Large intestine (tissue), 3 donors: ENCODE results near the gene INPP5D. TPM values are rescaled to one million over a fixed set of nuclear protein-coding genes. Genes with fewer than 3 reads are reported as not detected.
"Not testable (repeated sequence)": the region's sequence is repeated elsewhere in the genome, so short reads cannot be mapped to it uniquely, and the experiment has no call there.

Experiments
- DNase-seq, 2 donors: peaks; one replicate each; pipeline versions ENCODE4 v3.0.0 to v3.0.0-alpha.2; 2013
- H3K27ac ChIP-seq: one replicate; pipeline ENCODE4 v1.5.1; 2013; ENCODE audit warnings: low read length
- H3K27me3 ChIP-seq: 2 replicates; pipeline ENCODE4 v1.6.1; 2013; ENCODE audit warnings: low read length; ENCODE audit not compliant: control insufficient read depth, insufficient read depth
- H3K36me3 ChIP-seq: 2 replicates; pipeline ENCODE4 v1.6.1; 2013; ENCODE audit warnings: low read length; ENCODE audit not compliant: control insufficient read depth, insufficient read depth
- H3K4me1 ChIP-seq: one replicate; pipeline ENCODE4 v1.6.1; 2013; ENCODE audit warnings: low read length; ENCODE audit not compliant: control insufficient read depth, insufficient read depth
- H3K4me3 ChIP-seq: one replicate; pipeline ENCODE4 v1.5.1; 2013; ENCODE audit warnings: low read length
- H3K9me3 ChIP-seq: one replicate; pipeline ENCODE4 v1.6.1; 2013; ENCODE audit warnings: mild to moderate bottlenecking, low read depth, low read length, moderate library complexity; ENCODE audit not compliant: control insufficient read depth
- WGBS: methylation state at CpG from one replicate; pipeline ENCODE4 v1.1.5; 2013; ENCODE audit warnings: low lambda C conversion rate; ENCODE audit not compliant: insufficient coverage; 5-methylcytosine and 5-hydroxymethylcytosine counted together
- polyA plus RNA-seq: library from polyadenylated mRNA; unstranded; fragments of 120-200 nt; gene quantifications from one replicate; pipeline ENCODE4 v1.2.1, GENCODE V29; 2013

INPP5D gene
- polyA plus RNA-seq, 1 donor, result 12.6 TPM

DNA sequence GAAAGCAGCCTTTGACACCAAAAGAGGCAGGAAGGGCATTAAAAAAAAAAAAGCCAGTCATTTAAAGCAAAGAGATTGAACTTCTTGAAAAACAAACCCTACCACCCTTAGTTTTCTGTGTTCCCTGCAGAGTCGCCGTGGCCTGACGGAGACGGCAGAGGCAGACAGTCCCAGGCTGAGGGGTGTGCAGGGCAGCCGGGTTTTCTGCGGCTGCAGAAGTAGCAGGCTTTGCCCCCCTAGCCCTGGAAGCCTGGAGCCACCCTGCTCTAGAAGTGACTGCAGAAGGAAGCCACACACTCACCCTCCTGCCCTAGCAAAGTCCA is 2.8 kb downstream of the INPP5D start:
- DNase-seq, result no peak
- no peak overlapping the region for H3K27ac ChIP-seq
- peaks cover 41% of the 10 kb centered on the region for H3K4me1 ChIP-seq
- no peaks in the 10 kb centered on the region for H3K36me3 ChIP-seq
- WGBS, result no CpG with 5 or more reads among the region's 6 CpGs
- H3K9me3 ChIP-seq, result peaks cover 5% of the 10 kb centered on the region
- H3K27me3 ChIP-seq, result no peaks in the 10 kb centered on the region
- no peak overlapping the region for H3K4me3 ChIP-seq

DNA sequence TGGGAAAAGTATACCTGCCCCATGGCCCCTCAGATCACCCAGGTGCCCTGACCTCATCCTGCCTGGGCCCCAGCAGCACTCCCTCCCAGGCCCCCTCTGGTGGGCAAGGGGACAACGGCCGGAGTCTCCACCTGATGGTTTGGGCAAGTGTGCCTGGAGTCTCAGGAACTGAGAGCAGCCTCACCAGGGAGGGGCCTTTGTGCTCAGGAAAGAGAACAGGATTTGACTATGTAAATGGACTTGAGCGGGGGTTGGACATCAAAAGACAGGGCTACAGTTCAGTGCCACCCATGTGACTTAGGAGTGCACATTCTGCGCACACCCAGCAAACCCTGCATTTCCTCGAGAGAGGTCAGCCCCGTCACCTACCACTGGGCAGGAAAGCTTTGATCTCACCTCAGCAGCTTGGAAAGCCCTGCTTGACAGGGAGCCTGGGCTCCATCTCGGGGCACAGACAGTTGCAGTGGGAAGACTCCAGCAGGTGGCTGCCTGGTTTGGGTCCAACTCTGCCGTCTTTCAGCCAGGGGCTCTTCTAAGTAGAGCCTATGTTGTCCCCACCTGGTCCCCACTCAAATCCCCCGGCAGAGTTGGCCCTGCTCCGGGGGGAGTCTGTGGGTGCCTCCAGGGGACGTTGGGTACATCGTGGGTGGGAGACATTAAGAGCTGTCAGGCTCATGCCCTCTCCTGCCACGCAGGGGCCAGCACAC is 3.3 kb downstream of the INPP5D start:
- Histone ChIP-seq H3K27ac (no peak overlapping the region), H3K36me3 (no peaks in the 10 kb centered on the region), H3K27me3 (no peaks in the 10 kb centered on the region), H3K9me3 (peaks cover 5% of the 10 kb centered on the region), H3K4me1 (peaks cover 41% of the 10 kb centered on the region), H3K4me3 (no peak overlapping the region)
- no CpG with 5 or more reads among the region's 13 CpGs for whole genome bisulfite sequencing
- peak; percentile 31 to 58 for DNase-seq

DNA sequence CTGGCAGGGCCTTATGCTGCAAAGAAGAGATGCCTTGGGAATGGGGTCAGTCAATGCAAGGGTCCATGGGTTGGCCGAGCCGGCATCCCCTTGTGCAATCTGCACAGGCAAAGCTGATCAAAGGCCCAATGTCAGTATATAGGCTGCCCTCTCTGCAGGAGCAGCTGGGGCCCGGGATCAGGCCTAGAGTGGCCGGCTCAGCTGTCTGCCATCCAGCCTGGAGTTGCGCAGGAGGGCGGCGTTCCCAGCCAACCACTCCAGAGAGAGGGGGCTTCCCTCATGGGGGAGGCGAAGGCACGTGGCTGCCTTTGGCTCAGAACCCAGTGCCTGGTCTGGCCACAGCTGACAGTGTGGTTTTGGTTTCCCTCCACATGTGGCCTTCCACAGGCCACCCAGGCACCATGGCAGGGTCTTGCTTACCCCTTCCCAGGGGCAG is 3.9 kb downstream of the INPP5D start:
- H3K9me3 ChIP-seq, result peaks cover 5% of the 10 kb centered on the region
- WGBS, result no CpG with 5 or more reads among the region's 9 CpGs
- H3K27me3 ChIP-seq, result no peaks in the 10 kb centered on the region
- H3K27ac ChIP-seq, result no peak overlapping the region
- no peaks in the 10 kb centered on the region for H3K36me3 ChIP-seq
- peaks cover 41% of the 10 kb centered on the region for H3K4me1 ChIP-seq
- DNase-seq, result no peak
- no peak overlapping the region for H3K4me3 ChIP-seq

DNA sequence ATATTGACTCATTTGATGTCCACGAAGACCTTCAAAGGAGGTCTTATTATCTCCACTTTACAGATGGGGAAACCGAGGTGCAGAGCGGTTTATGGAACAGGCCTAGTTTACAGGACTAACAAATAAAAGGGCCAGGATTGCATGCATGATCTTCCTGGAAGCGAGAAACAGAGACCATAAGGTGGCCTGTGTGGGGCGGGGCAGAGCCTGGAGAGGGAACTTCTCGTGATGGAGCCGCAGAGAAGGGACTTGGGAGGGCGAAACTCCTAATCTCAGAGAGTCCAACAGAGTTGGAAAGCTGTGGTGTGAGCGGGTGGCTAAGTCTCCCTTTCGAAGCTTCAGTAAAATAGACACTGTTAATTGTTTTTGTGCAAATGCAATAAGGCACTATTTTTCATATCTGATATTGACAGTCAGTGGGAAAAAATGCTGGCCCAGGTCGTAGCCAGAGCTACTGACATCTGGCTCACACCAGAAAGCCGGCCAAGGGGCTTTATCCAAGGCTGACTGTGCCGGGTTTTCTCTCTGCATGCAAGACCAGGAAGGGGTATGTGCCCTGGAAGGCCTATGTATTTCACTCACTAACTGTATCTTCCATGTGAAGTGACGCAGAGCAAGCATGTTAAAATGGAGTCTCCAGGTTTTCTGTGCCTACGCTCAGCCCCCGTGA is 4.5 kb downstream of the INPP5D start:
- H3K4me3 ChIP-seq, result no peak overlapping the region
- H3K27ac ChIP-seq, result no peak overlapping the region
- WGBS, result 100% methylated on average over 1 of the region's 16 CpGs
- no peaks in the 10 kb centered on the region for H3K27me3 ChIP-seq
- no peaks in the 10 kb centered on the region for H3K36me3 ChIP-seq
- peaks cover 37% of the 10 kb centered on the region for H3K4me1 ChIP-seq
- H3K9me3 ChIP-seq, result peaks cover 5% of the 10 kb centered on the region
- no peak for DNase-seq

DNA sequence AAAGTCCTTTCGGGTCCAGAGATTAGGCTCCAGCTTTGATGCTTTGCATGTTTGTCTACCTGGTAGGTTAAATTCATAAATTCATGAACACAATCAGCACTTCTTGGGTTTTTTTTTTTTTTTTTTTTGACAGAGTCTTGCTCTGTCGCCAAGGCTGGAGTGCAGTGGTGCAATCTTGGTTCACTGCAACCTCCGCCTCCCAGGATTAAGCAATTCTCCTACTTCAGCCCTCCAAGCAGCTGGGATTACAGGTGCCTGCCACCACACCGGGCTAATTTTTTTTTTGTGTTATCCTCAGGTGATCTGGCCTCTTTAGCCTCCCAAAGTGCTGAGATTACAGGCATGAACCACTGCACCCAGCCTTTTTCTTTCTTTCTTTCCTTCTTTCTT is 5.1 kb downstream of the INPP5D start:
- DNase-seq, H3K4me3 ChIP-seq, H3K36me3 ChIP-seq, H3K27ac ChIP-seq, H3K27me3 ChIP-seq, H3K9me3 ChIP-seq: not testable (repeated sequence)
- H3K4me1 ChIP-seq, result peaks cover 32% of the 10 kb centered on the region
- WGBS, result no CpG with 5 or more reads among the region's 4 CpGs

DNA sequence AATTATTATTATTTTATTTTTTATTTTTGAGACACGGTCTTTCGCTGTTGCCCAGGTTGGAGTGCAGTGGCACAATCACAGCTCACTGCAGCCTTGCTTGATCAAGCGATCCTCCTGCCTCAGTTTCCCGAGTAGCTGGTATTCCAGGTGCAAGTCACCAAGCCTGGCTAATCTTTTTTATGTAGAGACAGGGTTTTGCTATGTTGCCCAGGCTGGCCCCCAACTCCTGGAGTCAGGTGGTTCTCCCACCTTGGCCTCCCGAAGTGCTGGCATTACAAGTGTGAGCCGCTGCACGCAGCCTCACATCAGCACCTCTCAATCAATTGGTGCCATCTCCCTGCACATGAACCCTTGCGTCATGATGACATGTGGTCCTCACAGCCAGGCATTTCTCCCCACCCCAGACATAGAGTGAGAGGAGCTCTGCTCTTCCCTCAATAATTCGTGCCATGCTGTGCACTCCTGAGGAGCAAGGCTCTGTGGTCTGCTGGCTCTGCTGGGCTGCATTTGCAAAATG is 5.9 kb downstream of the INPP5D start:
- Histone ChIP-seq H3K27me3 (no peaks in the 10 kb centered on the region), H3K4me1 (peaks cover 24% of the 10 kb centered on the region), H3K27ac (no peak overlapping the region), H3K36me3 (no peaks in the 10 kb centered on the region), H3K9me3 (no peaks in the 10 kb centered on the region), H3K4me3 (no peak overlapping the region)
- no peak for DNase-seq
- WGBS, result 100% methylated on average over 2 of the region's 9 CpGs

DNA sequence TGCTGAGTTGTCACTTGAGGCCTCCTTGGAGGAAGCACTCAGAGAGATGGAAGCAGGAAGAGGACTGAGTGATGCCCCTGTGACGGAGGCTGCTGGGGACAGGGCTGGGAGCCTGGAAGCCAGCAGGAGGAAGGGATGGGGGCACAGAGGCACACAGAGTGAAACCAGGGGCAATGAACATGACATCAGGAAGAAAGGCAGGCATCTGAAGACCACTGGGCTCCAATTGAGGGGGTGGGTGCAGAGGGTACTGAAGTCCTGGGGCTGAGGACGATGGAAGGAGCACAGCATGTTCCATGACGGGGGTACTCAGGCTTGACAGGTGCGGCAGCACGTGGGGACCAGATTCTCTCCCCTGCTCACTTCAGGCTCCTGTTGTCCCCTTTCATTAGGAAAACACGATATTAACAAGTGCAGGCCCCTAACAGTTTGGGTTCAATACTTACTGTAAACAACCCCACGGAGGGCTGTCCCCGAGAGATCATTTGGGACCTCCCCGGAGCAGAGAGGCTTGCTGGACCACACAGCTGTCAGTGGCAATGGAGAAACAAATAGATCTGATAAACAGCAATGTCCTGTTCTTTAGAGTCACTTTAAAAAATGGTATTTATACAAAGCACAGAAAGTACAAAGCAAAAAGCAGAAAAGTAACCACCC is 8.7 kb downstream of the INPP5D start:
- H3K9me3 ChIP-seq, result no peaks in the 10 kb centered on the region
- no peak for DNase-seq
- H3K36me3 ChIP-seq, result no peaks in the 10 kb centered on the region
- H3K27me3 ChIP-seq, result no peaks in the 10 kb centered on the region
- H3K4me1 ChIP-seq, result no peaks in the 10 kb centered on the region
- no peak overlapping the region for H3K27ac ChIP-seq
- H3K4me3 ChIP-seq, result no peak overlapping the region
- WGBS, result no CpG with 5 or more reads among the region's 9 CpGs

DNA sequence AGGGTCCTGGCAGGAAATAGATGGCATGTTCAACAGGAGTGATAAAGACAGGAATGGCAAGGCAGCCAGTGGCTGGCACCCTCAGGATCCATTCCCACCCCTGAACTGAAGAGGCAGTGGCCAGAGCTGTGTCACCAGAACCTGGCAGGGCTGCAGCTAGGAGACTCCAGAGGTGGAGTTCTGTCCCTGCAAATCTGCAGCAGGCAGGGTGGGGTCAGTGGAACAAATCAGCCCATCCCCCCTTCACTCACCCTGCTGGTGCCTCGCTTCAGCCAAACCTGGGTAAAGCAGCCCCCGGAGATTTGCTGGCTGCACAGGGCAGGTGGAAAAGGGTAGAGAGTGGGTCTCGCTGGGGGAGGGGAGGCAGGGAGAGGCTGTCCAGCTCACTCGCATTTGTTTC is 12.7 kb downstream of the INPP5D start:
- no peak overlapping the region for H3K27ac ChIP-seq
- no peaks in the 10 kb centered on the region for H3K4me1 ChIP-seq
- WGBS, result no CpG with 5 or more reads among the region's 4 CpGs
- no peak overlapping the region for H3K4me3 ChIP-seq
- H3K36me3 ChIP-seq, result no peaks in the 10 kb centered on the region
- DNase-seq, result no peak
- peaks cover 4% of the 10 kb centered on the region for H3K27me3 ChIP-seq
- H3K9me3 ChIP-seq, result no peaks in the 10 kb centered on the region

DNA sequence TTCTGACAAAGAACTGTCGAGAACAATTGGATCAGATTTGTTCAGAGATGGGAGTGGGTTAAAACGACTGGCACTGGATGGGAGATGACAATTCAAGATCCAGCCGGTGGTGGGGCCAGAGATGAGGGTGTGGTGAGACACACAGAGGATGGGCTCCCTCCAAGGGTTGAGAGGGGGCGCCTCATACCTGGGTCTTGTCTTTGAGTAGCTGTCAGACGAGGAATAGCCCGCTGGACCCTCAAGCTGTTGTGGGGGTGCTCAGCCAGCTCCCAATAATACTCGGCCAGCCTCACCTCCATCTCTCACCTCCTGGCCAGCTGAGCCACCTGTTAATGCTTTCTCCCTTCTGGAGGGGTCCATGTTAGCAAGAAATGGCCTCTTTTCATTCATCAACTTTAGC is 14.0 kb downstream of the INPP5D start:
- Histone ChIP-seq H3K4me3 (no peak overlapping the region), H3K9me3 (no peaks in the 10 kb centered on the region), H3K36me3 (no peaks in the 10 kb centered on the region), H3K4me1 (no peaks in the 10 kb centered on the region), H3K27me3 (peaks cover 4% of the 10 kb centered on the region), H3K27ac (no peak overlapping the region)
- no CpG with 5 or more reads among the region's 7 CpGs for WGBS
- no peak for DNase-seq

DNA sequence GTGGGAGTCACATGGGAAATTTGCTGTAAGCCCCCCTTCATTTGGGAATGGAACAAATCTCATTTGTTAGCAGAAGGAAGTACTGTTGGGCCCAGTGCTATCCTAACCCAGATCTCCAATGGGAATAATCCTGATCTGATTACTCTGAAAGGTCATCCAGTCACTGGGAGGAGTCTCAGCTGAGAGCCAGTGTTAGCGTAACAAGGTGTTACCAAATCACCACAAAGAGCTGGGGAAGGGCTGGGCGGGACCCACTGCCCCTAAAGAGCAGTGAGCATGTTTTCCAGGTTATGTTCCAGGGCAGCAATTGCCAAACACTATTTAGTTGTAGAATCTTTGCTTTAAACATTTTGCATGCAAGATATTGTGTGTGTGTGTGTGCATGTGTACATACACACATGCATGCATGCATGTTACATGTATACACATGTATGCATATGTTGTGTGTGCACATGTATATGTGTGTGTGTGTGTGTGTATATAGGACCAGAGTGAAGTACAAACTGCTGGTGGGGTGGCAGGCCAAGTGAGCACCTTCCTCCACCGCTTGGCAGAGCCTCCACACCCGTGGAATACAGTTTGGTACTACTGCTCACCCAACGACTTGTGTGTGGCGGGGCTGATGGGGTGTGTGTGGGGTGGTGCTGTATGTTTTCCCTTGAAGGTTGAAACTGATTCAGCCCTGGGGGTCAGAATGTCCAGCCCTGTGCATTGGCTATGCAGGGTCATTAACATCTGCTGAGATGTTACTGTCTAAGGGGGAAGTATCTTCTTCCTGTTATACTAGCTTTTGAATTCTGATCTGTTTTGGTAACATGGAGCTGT is 15.2 kb downstream of the INPP5D start:
- no peaks in the 10 kb centered on the region for H3K4me1 ChIP-seq
- peaks cover 4% of the 10 kb centered on the region for H3K27me3 ChIP-seq
- no peaks in the 10 kb centered on the region for H3K9me3 ChIP-seq
- H3K36me3 ChIP-seq, result no peaks in the 10 kb centered on the region
- no peak overlapping the region for H3K4me3 ChIP-seq
- no peak for DNase-seq
- no peak overlapping the region for H3K27ac ChIP-seq
- WGBS, result no CpG with 5 or more reads among the region's 6 CpGs
